HG03135 (cell line): ENCODE measurements around the gene PROB1.
"Not testable (repeated sequence)": the region's sequence is repeated elsewhere in the genome, so short reads cannot be mapped to it uniquely, and the experiment has no call there.

Source experiments
- ATAC-seq: cut with Tn5 transposase; IDR thresholded peaks from one replicate; pipeline ENCODE4 v1.9.1; 2021; ENCODE audit warnings: mild to moderate bottlenecking, moderate library complexity; ENCODE audit not compliant: unreplicated experiment

PROB1 gene

DNA sequence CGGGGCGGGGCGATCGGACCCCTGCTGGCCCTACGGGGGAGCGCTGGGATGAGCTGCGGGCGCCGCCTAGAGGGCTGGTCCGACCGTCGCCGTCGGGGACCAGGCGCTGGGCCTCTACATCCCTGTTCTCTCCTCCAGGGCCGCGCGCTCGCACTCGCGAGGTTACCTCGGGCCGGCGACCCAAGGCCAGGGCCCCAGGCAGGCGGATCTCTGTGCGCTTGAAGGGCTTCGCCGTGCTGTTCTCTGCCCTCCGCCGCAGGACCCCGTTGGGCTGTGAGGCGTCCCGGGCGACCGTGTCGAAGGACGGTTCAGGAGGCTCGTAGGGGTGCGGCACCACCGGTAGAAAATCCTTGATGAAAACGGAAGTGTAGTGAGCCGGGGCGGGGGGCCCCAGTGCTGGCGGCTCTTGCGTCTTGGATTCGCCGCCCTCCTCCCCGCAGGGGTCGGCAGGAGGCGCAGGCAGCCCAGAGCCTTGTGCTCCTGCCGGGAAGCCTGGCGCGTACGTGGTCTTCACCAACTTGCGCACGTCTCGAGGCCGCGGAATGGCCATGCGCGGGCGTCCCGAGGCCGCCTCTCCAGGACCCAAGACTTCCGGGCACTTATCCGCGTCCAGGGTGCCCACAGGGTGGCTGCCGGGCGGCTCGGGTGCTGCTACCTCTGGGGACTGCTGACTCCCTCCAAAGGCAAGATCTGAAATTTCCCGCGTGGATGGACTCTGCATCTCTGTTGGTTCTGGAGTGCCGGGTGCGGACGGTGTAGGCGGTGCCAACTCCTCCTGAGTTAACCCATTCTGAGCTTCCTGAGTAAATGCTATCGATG is 2.0 kb downstream of the PROB1 start:
- ATAC-seq, result peak; percentile 46

DNA sequence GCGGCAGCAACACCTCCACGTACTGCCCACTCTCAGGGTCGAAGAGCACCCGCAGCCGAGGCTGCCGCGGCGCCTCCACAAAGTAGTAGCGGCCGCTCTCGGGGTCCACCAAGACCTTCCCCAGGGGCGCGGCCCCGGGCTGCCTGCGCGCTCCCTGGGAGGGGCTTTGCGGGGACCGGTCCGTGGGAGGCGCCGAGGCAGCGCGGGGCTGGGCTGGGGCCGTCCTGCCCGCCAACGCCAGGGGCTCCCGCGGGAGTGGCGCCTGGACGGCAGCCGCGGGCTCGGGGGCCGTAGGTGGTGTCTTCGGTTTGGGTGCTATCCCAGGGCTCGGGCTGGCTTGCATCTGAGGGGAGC is 2.6 kb downstream of the PROB1 start:
- ATAC-seq, result peak; percentile 18

DNA sequence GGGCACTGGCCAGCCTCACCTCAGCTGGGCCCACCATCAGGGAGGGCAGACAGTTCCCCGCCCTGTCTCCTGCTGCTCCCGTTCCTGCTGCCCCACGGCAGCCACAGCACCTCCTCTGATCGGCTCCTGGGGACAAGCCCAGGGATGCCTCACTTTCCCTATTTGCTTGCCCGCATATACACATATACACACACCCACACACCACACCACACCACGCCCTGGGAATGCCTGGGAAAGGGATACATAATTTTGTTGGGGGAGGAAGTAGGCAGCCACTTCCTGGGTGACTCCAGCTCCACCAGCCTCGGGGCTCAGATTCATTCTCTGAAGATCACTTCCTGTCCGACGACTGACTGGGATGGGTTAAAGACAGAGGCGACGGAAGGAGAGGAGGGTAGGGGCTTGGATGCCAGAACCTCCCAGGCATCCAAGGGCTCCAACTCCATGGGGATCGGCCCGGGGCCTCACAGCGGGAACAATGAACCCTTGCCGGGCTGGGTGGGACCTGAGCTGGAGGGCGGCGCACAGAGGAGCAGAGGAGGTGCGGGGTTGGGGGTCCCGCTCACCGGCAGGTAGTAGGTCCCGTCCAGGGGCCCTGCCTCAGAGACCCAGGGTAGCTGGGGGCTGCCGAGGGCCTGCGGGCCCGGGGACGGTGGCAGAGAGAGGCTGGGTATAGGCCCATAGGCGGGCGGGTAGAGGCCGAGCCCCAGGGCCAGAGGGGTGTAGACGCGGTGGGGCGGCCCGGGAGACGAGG is 3.2 kb downstream of the PROB1 start:
- no peak for ATAC-seq

DNA sequence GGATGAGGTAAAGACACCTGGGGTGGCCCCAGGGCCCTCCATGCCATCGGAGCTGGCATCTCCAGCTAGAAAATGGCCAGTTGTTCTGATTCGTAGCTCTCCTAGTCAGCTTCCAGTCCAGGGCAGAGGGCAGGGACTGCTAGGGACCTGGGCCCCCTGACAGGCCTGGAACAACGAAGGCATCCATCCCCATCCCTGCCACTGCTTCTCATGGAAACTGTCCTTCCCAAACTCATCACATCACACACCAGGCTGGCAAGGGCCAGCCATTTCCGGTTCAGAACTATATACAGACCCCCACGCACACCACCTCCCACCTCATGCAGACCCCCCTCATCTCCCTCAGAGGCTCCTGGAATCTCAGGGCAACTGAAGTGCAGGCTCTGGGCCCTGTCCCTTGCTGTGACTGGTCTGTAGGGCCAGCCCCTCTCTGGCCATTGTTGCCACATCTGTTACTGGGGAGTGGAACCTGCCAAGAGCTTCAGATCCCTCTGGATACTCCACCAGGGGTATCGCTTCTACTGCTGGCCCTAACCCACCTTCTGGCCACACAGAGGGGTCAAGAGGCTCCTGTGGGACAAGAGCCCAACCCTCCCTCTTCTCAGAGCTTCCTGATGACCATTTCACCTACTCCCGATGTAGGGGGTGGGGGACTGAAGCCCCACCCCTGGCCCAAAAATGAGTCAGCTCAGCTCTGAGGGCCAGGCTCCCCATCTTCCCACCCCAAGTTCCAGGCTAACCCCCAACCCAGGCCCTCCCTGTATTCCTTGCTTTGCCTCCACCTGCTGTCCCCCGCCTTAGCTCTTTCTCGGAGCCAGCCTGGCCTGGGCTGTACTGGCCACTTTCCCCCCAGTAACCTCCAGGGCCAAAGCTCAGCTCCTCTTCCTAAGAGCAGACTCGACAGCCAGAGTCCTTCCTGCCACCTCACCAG is 4.0 kb downstream of the PROB1 start:
- ATAC-seq, result no peak

DNA sequence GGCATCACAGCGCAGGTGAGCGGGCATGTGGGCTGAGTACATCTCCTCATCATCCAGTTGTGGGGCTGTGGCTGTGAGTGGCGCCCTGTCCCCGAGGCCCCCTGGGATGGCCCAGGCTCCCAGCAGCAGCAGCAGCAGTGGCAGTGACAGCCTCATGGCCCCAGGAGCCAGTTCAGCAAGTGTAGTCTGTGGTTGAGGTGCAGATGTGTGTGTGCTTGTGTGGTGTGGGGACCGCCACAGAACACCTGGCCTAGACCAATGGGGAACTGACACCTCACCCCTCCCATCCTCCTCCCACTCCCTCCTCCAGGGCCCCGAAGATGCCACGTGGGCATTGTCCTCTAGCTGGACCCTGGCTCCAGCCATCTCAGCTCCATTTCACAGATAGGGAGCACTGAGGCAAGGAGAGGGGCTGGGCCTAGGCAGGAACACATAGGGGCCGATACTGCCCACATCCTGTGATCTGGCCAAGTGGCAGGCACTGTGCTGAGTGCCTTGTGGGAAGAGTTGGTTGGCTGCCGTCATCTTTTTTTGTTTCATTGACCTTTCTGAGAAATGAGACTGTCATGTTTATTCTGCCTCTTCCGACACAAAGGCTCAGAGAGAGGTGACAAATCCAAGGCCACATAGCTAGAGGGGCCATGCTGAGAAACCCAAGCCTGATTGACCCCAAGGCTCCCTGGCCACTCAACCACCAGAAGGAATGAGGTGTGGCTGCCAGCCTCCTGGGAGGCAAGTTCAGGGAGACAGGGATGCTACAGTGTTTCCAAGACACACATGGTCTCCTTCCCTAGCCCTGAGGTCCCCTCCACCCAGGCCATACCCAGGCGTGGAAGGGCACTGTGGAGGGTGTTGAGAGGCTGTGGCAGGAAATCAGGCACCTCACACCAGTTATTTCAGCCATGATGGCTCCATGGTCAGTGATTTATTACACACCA is 4.9 kb downstream of the PROB1 start, which contains the start of gene MZB1:
Gene MZB1 (minus strand): TSS at position 213 of the 938 bp plus-strand sequence. CDS start 57 bp downstream, at position 156.
- peak; percentile 28 for ATAC-seq

DNA sequence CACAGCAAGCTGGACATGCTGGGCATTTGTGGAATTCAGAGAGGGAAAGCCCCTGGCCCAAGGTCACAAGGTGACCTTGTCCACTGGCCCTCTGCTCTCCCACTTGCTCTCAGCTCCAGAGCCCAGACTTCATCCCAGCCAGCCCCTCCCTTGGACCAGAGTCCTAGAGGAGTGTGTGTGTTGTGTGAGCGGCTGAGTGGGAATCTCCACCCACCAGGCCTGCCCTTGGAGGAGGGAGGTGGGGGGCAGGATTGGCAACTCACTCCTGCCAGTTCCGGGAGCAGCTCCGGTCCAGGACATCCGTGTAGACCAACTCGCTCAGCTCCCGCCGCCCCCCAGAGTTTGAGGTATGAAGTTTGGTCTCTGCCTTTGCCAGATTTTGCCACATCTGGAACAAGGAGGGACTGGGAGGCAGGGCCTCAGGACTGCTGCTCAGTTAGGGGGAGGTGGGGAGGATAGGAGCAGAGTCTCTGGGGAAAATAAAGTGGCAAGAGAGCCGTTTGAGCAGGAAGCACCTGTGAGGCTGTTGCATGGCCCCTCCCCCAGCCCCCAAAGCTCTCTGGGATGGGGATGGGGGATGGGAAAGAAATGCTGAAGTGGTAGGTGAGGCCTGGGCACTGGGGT is 6.6 kb downstream of the PROB1 start:
- ATAC-seq, result no peak

DNA sequence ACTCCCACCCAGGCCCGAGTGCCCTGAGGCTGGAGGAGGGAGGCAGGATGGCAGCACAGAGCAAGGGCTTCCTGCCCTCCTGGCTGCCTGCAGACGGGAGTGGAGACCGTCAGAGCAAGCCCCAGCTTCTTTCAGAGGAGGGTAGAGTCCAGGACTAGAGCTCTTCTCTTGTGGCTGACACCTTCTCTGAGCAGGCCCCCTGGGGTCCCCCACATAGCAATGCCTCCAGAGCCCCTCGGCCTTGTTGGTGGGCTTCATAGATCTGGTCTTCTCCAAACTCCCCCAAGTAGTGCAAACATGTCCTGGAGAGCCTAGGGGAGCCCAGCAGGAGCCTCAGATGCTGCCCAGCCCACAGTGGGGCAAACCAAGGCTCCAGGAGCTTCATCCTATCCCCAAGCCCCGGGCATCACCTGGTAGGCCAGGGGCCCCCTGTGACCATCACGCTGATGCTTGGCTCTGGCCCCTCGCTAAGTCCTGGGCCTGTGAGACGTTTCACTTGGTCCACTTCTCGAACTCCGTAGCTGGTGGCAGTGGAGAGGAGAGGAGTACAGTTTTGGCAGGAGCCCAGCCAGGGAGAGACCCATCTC is 7.2 kb downstream of the PROB1 start:
- ATAC-seq, result no peak

DNA sequence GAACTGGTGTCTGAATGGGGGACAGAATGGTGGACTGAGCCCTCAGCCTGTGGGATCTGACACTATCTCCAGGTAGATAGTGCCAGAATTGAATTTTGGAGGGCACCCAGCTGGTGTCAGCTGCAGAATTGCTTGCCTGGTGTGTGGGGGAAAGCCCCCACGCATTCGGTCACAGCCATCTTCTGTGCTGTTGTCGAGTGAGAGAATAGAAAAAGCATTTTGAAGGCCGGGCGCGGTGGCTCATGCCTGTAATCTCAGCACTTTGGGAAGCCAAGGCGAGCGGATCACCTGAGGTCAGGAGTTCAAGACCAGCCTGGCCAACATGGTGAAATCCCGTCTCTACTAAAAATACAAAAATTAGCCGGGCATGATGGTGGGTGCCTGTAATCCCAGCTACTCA is 7.9 kb downstream of the PROB1 start:
- ATAC-seq, result not testable (repeated sequence)

DNA sequence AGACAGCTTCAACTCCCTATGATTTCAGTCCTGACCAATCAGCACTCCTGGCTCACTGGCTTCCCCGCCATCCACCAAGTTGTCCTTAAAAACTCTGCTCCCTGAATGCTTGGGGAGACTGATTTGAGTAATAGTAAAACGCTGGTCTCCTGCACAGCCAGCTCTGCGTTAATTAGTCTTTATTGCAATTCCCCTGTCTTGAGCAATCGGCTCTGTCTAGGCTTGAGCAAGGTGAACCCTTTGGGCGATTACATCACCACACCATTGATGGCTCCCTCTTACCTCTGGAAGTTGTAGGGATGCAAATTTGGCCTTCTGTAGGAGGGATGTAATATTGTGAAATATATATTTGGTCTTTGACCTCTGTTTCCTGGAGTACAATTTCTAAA is 8.9 kb downstream of the PROB1 start:
- ATAC-seq, result no peak

DNA sequence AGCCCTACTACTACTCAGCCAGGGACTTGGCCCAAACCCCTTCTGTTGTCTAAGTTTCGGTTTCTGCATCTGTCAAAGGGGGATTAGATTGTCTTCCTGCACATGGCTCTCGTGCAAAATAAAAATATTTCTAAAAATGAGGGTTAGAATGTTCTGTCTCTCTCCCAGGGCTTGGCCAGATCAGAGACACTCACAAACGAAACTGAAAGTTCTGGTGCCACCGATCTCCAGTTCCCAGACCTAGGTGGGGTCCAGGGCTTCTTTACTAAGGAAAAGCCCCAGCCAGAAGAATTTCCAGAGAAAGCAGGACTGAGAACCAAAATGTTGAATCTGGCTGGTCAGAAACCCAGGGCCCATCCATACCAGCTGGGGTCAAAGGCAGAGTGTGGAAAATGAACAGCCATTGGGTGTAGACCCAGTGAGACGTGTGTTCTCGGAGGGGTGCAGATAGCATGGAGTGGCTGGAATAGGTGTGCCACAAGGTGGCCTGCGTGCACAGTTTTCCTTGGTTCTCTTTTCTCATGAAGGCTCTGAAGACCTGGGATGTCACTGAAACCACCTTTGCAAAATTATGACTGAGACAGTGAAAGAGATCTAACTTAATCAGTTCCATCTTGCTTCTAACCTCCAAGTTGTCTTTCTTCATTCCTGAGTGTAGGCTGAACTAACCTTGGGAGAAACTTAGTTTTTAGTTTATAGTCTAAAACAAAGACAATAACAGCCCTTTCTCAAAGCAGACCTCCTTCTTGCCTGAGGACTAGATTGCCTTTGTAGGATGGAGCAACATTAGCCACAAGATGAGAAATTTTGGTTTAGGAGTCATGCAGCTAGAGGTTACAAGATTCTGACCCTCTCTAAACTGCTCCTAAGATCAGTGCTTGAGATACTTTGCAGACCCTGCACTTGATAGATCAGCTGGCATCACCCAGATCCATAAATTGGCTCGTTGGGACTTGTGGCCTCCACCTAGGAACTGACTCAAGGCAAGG is 9.5 kb downstream of the PROB1 start:
- no peak for ATAC-seq

DNA sequence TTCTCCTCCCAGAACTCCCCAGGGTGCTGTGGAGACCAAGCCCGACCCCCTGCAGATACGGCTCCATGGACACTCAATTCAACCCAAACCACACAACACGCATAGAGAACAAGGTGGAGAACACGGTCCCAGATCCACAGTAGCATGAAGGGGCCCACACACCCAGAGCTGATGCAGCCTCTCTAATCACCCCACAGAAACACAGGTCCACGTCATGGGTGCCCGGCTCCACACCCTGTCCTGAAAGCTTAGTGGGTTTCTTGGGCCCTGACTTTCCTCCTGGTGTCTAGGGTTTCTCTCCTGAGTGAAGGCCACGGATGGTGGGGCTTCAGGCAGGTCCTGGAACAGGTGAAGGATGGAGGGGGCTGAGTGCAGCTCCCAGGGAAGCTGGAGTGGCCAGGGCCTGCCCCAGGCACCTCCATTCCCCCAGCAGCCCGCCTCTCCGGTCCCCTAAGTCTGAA is 10.3 kb downstream of the PROB1 start:
- ATAC-seq, result no peak

DNA sequence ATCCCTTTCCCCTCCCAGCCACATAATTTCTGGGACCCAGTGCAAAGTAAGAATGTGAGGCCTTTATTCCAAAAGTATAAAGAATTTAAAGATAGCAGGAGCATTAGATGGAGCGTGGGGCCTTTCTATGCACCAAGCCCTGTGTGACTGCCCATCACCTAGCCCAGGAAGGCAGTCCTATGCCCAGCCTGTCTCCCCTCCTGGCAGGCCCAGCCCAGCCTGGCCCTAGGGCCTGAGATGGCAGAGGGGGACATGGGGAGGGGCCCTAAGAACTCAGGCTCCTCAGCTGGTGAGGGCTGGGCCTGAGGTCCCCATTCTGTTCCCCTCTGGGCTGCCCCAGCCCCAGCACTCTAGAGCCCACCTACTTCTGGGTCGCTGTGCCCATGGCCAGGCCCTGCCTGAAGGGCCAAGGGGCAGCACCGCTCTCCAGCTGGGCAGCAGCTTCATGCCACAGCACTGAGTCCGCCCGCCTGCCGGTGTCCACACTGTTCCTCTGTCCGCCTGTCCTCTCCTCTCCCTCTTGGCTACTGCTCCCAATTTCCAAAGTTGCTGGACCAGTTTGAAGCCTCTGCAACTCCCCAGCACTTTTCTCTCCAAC is 10.8 kb downstream of the PROB1 start:
- ATAC-seq, result no peak

DNA sequence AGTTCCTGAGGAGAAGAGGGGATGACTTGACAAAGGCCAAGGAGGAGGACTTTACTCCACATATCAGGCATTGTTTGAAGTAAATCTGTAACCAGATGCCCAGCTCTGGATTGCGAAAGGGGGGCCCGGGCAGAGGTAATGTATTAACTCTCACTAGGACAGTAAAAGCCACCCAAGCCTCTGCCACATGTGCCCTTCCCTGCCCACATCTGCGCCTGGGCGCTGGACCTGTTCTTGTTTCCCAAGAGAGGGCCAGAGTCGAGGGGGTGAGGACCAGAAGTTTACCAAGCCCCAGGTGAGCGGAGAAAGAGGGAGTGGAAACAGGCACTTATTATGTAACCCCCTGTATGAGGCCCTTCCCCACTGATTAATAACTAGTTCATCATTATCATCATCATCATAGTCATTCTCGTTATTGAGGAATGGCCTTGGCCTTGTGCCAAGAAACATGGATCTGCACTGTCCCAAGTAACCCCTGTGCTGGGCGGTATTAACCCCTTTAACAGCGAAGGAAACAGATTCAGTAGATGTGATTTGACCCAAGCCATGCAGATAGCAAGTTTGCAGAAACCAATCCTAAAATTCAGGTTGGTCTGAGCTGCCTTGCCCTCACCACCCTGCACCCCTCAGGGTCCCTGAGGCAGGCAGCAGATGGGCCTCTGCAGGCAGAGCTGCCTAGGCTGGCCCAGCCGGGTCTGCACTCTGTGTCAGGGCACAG is 11.5 kb downstream of the PROB1 start, which contains the start of gene SLC23A1:
Gene SLC23A1 (minus strand): TSS at position 23 of the 718 bp plus-strand sequence. CDS start 44 bp downstream, outside the sequence.
- ATAC-seq, result no peak

DNA sequence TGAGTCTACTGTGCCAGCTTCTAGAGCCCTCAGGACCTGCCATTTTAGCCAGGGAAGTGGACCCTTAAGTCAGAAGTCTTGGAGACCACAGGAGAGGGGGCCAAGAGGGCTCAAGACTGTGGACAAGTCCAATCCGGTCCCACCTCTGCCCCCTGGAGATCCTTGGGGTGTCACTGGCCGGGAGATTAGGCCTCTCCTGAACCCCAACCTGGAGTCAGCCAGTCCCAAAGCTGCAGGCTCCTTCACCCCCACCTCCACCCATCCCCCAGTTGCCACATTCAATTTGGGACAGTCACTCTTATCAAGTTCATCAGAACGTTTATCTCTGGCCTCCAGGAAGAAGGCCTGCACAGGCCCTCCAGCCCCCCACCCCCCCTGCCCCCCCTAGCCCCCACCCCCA is 12.1 kb downstream of the PROB1 start:
- ATAC-seq, result no peak

DNA sequence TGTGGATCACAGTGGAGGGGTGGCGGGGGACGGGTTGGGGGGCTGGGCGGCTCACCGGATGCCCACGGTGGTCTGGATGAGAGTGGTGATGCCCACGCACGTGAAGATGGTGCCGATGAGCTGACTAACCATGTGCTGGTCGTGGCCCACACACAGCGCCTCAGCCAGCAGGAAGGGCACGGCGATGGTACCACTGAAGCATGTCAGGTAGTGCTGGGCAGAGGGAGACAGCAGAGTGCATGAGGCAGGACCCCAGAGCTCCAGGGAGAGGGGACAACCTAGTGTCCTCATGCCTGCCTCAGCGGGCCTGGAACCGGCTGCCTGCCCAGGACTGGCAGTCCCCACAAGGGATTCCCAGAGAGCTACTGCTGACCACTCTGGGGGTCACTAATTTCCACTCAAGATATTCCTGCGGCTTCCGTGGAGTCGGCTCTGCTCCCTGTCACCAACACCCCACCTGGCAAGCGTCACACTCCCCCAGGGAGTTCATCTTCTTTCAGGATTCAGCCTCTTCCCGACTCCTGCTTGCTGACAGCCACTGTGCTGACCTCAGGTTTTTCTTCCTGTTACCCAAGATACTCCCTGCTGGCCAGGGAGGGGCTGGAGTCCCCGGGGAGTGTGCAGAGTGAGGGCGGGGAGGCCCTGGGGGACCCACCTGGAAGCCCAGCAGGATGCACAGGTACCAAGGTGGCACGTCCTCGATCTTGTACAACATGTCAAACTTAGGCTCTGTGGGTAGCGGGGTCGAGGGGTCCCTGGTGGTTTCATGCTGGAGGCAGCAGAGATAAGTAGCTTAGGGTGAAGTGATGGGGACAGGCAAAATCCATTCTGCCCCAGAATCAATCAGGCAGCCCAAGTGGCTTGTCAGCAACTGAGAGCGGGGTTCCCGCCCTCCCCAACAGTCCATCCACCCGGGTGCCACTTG is 12.8 kb downstream of the PROB1 start:
- ATAC-seq, result no peak
